ENCODE measurements around the gene LARGE2.
A peak's percentile ranks its signal among the peaks of the same experiment; 100 is the strongest.

LARGE2 gene

GRCh38 chr11:45930031-45930794 is 7.8 kb downstream of the LARGE2 start:
- DNase-seq (ENCODE audit: low read depth in 2 of 2): no peak

DNA sequence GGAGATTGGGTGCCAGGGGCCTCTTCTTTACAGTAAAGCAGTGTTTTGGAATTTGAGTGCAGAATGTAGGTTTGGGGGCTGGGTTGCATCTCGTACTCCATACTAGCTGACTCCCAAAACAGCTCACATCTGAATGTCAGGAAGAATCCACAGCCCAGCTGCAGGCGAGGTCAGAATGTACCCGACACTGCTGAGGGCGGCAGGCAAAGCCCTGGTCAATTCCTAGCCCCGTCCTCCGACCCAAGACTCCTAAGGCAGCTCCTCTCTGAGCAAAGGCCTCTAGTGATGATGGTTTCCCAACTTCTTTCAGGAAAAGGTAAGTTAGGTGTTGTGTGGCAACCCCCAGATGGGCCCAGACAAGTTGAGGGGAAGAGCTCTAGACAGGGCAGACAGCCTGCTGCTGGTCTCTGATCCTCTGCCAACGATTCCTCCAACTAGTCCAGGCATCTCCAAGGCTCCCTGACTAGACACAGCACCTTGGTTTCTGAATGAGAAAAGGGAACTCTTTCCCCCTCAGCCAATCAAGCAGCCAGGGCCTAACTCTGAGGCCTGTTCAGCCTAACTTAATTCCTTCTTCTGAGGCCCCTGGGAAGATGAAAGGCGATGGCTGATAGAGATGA is 8.6 kb downstream of the LARGE2 start:
- DNase-seq (ENCODE audit: low read depth in 2 of 2): no peak

GRCh38 chr11:45931739-45932138 is 9.3 kb downstream of the LARGE2 start:
- no peak for DNase-seq (ENCODE audit: low read depth in 2 of 2)

- no peak for DNase-seq (ENCODE audit: low read depth in 2 of 2)
Observed at GRCh38 chr11:45932217-45932616, 9.8 kb downstream of the LARGE2 start.

DNA sequence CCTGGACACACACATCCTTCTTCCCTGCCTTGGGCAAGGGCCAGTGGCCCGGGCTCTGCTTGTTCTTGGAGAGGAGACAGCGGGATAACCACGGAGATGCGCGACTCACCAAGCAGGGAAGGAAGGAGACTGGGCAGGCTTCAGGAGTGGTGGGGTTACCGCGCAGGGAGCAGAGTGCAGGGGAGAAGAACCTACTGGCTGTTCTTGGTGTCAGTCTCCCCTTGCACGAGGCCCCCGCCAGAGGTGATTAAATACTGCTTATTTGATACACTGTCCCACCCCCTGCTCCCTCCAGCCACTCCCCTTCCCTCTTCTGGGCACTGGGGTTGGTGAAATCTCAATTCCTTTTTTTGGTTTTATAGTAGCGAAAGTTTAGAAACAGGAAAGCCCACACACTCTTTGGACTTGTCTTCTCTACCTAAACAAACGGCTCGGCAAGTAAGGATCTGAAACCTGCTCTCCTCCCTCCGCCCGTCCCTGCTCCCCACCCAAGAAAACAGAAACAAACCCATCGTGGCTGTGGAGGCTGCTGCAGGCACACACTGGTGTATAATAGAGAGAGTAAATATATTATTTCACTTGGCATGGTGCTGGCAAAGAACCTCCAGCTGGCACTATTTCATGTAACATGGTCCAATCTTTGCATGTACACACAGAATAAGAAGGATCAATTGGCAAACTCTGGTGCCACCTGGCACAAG is 10.8 kb downstream of the LARGE2 start:
- no peak for DNase-seq (ENCODE audit: low read depth in 2 of 2)

DNA sequence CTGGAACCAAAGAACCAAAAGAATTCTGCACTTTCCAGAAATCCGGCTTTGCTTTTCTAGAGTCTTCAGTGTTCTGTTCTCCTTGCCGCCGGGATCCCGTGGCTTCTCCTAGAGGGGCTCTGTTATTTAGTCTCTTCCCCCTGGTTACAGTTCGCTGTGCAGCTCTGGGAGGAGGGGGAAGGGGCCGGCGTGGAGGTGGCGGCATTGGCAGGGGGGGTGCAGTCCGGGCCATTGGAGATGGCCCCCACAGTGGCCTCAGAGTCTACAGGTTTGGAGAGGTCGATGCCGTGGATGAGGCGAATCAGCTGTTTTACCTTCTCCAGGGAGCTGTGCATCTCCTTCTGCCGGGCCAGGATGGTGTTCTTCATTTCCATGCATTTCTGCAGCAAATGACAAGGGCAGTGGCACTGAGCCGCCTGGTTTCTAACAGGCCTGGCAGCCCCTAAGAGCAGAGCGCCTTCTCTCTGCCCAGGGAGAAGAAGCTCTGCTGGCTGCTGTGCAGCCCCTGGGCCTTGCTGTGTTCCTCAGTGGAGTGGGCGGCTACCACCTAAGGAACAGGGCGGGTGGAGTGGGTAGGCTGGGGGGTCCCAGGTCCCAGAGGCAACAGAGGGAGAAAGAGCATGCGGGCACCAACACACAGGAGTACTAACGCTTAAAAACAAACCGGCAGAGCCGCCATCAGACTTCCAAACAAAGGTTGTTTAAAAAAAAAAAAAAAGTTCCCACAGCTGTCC is 11.6 kb downstream of the LARGE2 start:
- no peak for DNase-seq (ENCODE audit: low read depth in 2 of 2)

GRCh38 chr11:45934580-45935318 is 12.3 kb downstream of the LARGE2 start:
- no peak for DNase-seq (ENCODE audit: low read depth in 2 of 2)

GRCh38 chr11:45935349-45936064 is 13.1 kb downstream of the LARGE2 start:
- no peak for DNase-seq (ENCODE audit: low read depth in 2 of 2)

DNA sequence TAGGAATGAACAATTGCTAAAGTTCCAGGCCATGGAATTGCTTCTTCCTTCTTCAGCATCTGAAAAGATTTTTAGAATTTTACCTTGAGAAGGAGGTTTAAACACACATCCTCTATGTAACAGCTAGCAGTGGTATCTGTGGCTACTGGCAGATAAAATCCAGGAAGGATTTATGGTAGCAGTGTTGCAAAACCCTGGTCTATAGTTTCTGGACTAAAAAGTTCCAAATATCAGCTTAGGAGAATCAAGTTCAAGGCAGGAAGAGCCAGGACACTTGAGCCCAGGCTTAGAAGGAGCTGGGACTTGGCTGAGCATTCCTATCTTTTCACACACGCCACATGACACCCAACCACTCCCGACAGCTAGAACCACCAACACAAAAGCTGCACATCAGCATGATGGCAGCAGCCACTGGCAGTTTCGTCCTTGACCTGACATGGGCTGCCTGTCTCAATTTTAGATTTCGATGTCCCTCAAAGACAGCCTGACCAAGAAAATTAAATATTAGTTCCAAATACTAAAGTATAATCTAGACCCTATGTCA is 14.1 kb downstream of the LARGE2 start:
- no peak for DNase-seq (ENCODE audit: low read depth in 2 of 2)

DNA sequence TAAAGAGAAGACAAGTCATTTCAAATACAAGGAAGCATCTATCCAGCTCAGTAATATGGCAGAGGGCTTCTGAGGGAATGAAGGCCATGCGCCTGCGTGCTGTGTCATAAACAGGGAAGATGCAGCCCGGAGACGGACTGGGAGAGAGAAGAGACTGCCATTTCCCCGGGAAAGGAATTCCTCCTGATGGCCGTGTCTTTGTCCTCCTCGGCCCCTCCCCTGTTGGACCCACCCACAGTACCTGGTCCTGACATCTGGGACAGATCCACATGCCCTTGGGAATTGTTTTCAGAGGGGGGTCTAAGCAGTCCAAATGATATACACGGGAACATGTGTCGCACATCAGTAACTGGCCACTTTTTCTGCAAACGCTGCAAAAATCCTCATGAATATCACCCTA is 15.5 kb downstream of the LARGE2 start:
- DNase-seq (ENCODE audit: low read depth in 2 of 2): no peak

DNA sequence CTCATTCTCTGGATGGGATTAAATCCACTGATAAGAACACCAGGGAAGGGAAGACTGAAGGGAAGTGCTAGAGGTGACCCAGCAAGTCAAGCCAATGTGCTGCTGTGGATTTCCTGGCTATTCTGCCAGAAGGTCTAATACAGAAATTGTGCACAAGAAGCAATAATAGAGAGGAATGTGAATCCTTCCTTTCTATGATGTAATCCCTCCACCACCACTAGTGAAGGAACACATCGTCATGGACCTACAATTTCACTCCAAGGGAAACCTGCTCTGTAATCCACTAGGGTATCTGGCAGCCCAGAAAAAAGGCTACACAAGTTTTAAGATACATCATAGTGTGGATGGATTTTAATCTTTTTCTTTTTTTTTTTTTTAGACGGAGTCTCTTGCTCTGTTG is 17.4 kb downstream of the LARGE2 start:
- DNase-seq (ENCODE audit: low read depth in 2 of 2): no peak

DNA sequence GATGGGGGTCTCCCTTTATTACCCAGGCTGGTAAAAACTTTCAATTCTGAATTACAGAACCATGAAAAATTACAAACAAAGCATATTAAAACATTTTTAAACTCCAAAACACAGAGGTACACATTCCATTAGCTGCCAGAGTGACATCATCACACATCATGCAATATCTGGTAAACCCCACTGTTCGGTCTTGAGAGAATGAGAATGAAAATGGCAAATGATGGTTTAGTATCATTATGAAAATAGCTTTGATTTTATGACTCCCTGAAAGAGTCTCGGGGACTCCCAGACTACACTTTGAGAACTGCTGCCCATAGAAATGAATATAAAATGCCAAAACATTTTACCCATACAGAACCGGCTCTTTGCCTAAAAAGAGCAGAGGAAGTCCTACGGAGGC is 18.8 kb downstream of the LARGE2 start:
- DNase-seq (ENCODE audit: low read depth in 2 of 2): no peak

GRCh38 chr11:45942381-45942780 is 19.9 kb downstream of the LARGE2 start:
- no peak for DNase-seq (ENCODE audit: low read depth in 2 of 2)

DNA sequence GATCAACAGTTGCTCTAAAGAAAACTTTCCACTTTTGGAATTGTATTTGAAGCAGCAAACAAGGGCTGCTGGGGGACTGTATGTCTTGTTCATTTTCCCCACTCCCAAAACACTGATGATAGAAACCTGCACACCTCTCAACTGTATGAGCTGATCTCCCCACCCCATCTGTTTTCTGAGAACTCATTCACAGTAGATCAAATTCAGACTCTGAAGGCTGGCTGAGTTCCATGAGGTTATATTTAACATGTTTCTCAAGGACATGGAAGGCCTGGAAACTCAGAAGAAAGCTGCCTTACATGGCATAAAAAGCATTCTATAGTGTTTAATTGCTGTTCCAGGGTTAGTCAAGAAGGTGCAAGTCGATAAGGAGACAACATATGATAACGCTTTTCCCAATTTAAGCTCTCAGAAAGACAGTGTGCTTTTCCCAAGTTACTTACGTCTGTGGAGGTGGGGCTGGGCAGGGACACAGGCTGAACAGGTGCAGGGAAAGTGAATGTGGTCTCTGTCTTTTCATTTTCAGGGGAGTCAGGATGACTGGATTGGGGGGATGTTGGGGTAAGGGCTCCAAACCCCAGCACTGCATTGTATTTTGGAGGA is 23.0 kb downstream of the LARGE2 start:
- no peak for DNase-seq (ENCODE audit: low read depth in 2 of 2)

DNA sequence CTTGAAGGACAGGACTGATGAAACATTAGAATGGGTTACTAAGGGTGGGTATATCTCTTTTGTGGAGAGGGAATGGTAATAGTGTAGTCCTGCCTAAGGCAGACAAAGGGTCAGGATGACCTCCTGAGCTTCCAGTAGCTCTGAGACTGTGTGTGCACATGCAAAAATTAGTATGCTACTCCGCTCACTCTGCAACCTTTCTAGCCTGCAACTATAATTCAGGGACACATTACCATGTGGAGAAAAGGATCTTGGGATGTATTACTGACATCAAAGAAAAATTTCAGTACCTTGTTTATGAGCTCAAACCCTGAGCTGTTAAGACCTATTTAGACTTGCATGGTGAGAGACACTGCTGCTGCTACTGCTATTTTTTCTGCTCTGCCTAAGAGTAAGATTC is 25.4 kb downstream of the LARGE2 start:
- no peak for DNase-seq (ENCODE audit: low read depth in 2 of 2)

GRCh38 chr11:45948356-45948755 is 25.9 kb downstream of the LARGE2 start:
- DNase-seq (ENCODE audit: low read depth in 2 of 2): no peak

- DNase-seq (ENCODE audit: low read depth in 2 of 2): no peak
Observed at GRCh38 chr11:45949992-45950407, 27.5 kb downstream of the LARGE2 start.

DNA sequence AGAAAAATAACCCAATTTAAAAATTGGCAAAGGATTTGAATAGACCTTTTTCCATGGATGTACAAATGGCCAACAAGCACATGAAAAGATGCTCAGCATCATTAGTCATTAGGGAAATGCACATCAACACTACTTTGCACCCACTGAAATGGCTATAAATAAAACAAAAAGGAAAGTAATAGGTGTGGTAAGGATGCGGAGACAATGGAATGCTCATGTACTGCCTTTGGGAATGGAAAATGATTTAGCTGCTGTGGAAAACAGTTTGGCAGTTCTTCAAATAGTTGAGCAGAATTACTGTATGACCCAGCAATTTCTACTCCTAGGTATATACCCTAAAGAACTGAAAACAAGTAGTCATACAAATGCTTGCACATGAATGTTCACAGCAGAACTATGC is 37.4 kb downstream of the LARGE2 start:
- peak; percentile 66 to 72 for DNase-seq (ENCODE audit: low read depth in 2 of 2)

DNA sequence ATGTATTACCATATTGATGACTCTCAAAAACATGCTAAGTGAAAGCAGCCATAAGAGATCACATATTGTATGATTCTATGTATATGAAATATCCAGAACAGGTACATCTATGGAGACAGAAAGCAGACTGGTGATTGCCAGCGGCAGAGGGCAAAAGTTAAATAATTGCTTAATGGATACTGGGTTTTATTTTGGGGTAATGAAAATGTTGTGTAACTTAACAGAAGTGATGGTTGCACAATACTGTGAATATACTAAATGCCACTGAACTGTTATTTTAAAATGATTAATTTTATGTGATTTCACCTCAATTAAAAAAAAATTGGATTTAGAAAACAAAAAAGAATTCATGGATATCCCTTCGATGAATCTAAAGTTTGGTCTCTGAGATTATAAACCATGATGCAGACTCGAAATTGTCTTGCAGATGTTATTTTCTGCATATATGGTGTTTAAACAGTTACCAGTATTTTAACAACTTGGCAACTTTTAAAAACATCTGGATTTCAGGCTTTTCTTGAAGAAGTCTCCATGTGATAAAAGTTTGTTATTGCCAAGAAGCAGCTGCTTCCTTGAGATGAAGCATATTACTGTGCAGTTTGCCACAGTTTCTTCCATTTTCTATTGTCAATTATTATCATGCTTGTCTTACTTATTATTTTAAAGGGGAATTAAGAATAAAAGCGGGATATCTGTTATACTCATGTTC is 38.1 kb downstream of the LARGE2 start:
- no peak for DNase-seq (ENCODE audit: low read depth in 2 of 2)

Measured in fibroblast of skin of left biceps (primary cell).